GM19452 (cell line): ENCODE measurements around the gene SLC35G6.
"Not testable (repeated sequence)": the region's sequence is repeated elsewhere in the genome, so short reads cannot be mapped to it uniquely, and the experiment has no call there.

Source experiments
- ATAC-seq: cut with Tn5 transposase; IDR thresholded peaks from one replicate; pipeline ENCODE4 v1.9.1; 2021; ENCODE audit not compliant: unreplicated experiment

The SLC35G6 gene

DNA sequence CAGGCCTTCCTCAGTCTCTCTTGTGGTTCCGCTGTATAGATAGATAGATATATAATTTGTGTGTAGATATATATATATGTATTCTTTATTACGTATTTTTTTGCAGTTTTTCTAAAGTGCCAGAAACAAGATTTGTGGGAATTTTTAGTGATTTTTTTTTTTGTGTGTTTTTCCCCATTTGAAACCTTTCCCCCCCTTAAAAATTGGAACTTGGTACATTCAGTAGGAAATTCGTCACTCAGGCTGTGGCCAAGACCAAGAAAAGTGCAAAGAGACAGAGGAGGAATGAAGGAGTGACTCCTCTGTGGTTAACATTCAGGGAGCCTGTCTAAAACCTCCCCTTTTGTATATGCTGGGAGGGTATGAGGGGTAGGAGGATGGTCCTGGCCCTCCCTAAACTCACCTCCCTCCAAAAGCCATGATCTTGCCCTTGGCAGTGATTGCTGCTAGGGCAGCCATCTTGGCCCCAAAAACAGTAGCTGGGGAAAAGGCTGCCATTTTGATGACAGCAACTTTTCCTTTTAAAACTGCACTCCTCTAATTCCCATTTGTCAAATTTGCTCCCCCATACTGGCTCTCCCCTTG is 21.2 kb upstream of the SLC35G6 start:
- no peak for ATAC-seq

DNA sequence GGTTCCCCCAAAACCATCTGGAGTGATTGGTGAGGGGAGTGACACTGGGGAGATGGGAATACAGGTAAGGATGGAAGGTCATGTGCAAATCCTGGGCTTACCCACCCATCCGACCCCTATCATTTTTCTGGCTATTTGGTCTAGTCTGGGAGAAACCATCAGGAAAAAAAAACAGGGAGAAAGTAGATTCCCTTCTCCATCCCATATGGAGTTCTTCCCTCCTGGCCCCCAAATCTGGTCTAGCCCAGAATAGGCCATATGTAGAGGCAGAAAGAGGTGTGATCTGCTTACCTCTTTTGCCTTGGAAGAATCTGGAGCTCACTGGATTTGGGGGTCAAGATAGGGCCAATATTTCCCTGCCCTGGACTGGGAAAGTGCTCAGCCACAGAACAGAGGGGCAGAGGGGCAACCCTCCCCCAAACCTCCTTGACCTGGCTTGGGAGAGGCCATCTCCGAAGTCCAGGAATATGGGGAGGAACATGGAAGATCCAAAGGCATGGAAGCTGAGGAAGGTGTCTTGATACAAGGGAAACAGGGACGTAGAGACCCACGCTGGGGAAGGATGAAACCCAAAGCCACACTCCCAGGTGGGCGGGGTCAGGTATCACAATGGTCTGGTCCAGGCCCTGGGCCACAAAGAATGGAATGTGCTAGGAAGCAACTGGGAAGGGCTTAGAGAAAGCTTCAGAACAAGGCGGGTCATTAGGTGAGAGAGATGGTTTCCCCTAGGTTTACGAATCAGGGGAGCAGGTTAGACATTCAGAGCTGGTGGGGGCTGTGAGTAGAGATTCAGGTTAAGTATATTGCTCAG is 20.2 kb upstream of the SLC35G6 start:
- no peak for ATAC-seq

DNA sequence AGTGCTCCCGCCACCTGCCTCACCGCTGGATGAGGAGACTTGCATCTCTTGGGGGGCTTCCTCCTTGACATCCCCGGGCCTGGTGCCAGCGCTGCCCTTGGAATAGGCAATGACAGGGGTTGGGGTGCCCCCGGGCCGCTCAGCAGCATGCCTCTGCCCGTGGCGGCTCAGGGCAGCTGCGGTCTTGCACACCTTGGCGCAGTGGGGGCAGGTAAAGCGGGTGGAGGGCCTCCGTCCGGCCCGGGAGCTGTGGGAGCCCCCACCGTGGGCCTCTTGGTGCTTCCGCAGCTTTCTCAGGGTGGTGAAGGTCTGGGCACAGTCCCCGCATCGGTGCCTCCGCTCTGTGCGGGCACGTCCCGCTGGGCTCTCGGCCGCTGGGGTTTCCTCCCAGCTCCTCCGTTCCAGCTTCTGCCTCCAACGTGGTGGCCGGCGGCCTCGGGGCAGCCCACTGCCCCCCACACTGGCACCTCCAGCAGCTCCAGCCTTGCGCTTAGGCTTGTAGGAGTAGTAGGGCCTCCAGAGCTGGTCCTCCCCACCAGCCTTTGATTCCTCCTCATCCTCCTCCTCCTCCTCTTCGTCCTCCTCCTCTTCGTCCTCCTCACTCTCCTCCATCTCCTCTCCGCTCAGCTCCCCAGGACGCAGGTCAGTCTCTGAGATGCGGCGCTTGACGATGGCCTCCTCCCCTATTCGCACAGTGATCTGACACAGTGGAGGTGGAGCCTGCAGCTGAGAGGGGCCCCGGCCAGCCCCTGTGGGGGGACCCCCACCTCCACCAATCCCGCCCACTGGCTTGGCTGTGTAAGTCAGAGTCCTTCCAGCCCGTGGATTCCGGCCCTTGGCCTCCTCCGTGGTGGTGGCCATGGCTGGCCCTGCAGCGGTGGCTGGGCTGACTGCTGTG is 18.5 kb upstream of the SLC35G6 start:
- ATAC-seq: no peak

- ATAC-seq: no peak
Measured at GRCh38 chr17:7463372-7463846, 17.8 kb upstream of the SLC35G6 start.

DNA sequence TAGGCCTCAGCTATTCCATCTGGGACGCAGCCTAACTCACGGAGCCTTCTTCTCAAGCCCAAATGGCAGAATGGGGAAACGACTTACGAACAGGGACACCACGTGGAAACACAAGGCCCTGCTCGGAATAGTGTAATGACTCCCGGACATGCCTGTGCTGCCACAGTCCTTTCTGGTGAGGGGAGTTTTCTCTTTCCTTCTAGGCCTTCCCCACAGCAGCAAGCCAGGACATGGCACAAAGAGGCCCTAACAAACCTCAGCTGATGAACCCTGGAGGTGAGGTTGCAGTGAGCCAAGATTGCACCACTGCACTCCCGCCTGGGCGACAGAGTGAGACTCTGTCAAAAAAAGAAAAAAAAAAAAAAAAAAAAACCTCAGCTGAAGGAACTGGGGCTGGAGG is 17.2 kb upstream of the SLC35G6 start:
- no peak for ATAC-seq

DNA sequence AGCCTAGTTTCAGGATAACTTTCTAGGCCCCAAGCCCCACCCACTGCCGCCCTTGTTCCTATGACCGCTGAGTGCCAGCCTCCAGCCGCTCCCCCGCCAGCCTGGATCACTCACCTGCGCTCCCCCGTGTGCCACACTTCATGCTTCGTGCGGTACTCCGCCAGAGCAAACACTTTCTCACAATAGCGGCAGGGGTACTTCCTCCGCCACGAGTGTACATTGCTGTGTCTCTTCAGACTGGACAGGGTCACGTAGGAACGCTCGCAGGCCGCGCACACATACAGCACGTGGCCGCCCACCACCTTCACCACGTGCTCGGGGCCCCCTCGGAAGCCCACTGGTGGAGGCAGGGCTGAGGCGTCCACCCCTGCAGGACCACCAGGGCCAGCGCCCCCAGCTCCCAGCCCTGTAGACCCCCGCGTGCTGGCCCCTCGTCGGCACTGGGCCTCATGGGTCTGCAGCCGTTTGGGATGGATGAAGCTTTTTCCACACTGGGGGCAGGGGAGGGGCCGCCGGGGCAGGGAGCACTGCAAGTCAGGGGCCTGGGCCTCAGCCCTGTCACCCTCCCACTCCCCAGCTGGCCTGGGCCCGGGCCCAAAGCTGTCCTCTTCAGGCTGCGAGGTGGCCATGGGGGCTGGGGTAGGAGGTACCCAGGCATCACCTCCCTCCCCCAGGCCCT is 15.5 kb upstream of the SLC35G6 start:
- no peak for ATAC-seq

- no peak for ATAC-seq
Measured at GRCh38 chr17:7466318-7466638, 15.0 kb upstream of the SLC35G6 start.

DNA sequence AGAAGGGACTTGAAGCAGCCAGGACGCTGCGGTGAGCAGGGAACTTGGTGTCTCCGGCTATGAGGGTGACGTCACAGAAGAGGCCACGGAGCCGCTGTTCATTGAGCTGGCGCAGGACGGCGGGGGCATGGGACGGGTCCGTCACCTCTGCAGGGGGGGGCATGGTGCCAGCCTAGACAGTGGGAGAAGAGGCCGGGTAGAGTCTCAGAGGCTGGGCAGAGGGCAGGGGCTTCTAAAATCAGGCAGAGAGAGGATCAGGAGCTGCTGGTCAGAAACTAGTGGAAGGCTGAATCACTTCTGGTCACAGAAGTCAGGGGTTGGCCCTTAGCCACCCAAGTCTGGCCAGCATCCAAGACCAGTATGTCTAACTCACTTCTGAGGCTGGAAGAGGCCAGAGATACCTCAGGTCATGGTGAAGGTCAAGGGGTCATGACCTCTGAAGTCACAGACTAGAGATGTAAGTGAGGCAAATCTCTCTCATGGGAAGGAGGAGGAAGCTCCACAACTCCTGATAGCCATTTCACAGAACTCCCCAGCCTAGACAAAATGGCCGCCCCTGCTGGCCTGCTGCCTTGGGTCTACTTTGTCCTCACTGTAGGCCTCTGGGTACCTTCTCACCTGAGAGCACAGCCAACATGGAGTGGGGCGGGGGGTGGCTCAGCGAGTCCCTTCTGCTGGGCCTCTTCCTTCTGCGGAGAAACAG is 14.5 kb upstream of the SLC35G6 start:
- ATAC-seq: no peak

DNA sequence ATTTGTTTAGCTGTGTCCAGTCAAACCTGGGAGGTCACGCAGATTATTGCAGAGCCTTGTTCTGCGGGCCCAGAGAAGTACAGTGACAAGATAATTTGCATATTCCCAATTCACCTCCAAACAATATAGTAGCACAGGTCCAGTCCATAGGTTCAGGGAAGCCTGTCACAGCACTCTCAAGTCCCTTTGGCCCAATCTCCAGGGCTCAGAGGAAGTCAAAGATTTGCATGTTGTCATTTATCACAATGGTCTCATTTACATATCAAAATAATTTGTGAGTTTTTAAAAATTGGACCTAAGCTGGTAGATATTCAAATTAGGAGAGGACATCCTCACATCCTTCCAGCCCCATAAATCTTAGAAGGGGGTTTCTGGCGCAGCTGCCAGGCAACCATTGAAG is 13.7 kb upstream of the SLC35G6 start:
- no peak for ATAC-seq

DNA sequence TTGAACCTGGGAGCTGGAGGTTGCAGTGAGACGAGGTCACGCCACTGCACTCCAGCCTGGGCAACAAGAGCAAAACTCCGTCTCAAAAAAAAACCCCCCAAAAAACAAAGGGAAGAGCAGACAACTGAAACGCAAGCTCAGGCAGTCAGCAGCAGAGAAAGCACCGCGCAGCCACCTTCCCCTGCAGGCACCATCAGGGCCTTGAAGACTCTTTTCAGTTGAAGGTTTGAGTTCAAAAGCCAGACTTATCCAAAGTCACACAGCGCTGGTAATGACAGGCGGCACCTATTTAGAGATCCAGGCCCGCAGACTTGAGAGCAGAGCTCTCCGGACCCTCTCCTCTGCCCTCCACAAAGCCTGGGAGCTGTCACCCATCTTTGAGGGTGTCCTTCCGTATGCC is 13.0 kb upstream of the SLC35G6 start:
- no peak for ATAC-seq

DNA sequence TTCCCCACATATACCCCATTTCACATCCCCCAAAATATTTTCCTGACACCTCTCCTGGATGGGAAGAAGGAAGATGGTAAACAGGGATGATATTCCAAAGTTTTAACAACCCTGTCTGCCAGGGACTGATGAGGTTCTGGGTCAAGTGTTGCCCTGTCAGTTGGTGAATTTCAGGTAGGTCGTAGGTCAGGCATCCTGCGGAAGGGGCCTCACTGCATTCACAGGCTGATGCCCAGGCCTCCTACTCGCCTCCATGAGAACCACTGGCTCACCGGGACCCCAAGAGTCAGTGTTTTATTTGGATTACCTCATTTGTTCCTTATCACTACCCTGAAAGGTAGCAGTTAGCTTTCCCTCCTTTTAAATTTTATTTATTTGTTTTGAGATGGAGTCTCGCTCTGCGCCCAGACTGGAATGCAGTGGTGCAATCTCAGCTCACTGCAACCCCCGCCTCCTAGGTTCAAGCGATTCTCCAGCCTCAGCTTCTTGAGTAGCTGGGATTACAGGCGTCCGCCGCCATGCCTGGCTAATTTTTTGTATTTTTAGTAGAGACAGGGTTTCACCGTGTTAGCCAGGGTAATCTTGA is 12.3 kb upstream of the SLC35G6 start:
- no peak for ATAC-seq

DNA sequence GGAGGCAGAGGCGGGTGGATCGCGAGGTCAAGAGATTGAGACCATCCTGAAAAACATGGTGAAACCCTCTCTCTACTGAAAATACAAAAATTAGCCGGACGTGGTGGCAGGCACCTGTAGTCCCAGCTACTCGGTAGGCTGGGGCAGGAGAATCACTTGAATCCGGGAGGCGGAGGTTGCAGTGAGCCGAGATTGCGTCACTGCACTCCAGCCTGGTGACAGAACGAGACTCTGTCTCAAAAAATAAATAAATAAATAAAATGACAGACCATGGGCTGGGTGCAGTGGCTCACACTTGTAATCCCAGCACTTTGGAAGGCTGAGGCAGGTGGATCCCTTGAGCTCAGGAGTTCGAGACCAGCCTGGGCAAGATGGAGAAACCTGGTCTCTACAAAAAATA is 11.4 kb upstream of the SLC35G6 start:
- not testable (repeated sequence) for ATAC-seq

GRCh38 chr17:7470457-7470973 is 10.7 kb upstream of the SLC35G6 start:
- not testable (repeated sequence) for ATAC-seq

DNA sequence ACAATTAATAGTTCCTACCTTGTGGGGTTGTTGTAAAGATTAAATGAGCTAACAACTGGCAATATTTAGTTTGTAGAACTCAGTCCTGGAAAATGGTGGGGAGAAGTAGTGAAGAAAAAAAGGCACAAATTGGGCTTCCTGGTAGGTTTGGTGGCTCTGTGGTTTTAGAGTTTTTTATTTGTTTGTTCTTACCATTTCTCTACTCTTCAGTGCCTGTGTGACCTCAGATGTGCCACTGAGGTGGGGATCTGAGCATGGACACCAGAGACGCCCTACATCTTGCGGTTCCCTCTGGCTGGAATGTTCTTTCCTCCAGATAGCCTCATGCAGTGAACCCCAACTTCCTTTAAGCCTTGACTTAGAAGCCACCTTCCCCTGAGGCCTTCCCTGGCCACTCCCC is 9.5 kb upstream of the SLC35G6 start:
- no peak for ATAC-seq

DNA sequence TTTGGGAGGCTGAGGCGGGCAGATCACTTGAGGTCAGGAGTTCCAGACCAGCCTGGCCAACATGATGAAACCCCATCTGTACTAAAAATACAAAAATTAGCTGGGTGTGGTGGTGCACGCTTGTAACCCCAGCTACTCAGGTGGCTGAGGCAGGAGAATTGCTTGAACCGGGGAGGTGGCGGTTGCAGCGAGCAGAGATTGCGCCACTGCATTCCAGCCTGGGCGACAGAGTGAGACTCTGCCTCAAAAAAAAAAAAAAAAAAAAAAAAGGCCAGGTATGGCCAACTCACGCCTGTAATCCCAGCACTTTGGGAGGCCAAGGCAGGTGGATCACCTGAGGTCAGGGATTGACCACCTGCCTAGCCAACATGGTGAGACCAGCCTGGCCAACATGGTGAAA is 6.5 kb upstream of the SLC35G6 start:
- ATAC-seq: not testable (repeated sequence)

DNA sequence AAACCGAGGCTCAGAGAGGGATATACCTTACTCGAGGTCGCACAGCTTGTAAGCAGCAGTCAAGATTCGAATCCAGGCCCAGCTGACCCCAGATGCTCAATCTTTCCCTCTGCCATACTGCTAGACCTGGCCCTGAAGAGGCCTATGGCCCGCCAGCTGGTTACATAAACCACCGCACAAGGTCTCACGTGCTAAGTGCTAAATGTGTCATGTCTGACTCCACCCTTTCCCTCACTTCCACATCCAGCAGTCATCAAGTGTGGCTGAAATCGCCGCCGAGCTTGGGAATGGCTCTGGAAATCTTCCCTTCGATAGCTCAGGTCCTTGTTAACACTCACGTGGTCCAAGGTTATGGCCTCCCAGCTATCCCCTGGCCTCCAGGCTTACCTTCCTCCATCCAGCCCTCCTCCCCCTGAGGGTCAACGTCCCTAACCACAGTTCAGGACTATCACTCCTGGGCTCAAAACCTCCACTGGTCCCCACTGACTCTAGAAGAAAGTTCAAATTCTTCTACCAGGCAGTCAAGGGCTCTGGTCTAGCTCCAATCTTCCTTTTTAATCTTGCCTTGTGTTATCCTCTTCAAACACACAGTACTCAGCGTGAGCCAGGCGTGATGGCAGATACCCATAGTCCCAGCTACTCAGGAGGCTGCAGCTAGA is 5.4 kb upstream of the SLC35G6 start:
- no peak for ATAC-seq

- ATAC-seq: no peak
Measured at GRCh38 chr17:7476494-7476893, 4.8 kb upstream of the SLC35G6 start.

GRCh38 chr17:7476951-7477350 is 4.3 kb upstream of the SLC35G6 start:
- ATAC-seq: no peak
